NCI-H345 treated with DMSO at 0.1 percent for 48 hours (cell line): ENCODE measurements around the gene SLC12A9.
"Not testable (repeated sequence)": the region's sequence is repeated elsewhere in the genome, so short reads cannot be mapped to it uniquely, and the experiment has no call there.

ENCODE experiments used
- DNase-seq: peaks from one replicate; lab custom pipeline; 2025; ENCODE audit not compliant: unreplicated experiment; lab: John Stamatoyannopoulos, UW

Gene SLC12A9

DNA sequence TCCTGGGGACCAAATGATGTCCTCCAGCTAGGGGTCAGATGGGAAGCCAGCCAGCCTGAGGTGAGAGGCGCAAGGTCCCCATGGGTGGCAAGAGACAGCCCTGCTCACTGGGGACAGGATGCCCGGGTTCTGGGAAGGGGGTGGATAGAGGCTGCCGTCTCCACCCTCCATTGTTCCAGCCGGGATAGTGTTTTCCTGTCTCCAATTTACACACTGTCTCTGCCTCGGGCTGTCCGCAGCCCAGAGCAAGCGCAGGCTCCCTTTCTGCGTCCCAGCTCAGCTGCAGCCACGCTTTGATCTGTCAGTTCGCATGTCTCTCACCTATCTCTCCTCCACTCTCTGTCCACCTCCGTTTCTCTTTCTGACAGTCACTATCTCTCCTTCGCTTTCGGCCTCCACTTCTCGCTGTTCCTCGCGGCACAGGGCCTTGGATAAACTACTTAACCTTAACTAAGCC is 27.3 kb upstream of the SLC12A9 start:
- no peak for DNase-seq

DNA sequence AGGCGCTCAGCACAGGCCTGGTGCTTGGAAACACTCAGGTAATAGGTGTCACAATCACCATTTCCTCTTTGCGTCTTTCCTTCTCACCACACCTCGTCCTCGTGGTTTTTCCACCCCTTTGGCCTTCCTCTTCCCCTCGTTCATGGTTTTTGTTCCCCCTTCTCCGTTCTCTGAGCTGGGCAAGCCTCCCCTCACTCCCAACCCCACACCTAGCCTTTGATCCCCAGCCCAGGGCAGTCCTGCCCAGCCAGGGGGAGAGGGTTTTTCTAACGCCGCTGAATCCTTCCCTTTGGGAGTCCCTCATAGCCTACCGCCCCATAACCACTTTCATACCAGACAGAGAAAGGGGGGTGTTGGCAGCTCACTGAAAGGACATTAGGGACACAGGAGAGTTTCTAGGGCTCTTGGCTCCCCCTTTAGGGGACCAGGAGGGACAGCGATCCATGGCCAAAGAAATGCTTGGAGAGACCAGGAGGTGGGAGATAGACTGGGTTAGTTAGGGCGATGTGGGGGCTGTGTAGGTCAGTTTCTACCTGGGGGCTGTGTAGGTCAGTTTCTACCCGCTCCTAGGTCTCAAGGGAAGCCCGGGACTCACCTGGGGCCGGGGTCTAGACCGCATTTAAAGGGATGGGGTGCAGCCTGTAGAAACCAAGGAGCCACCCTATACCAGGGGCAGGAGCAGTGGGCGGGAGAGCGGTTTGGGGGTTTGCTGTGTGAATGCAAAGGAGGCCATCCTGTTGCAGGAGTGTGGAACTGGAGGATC is 26.6 kb upstream of the SLC12A9 start:
- DNase-seq: no peak

DNA sequence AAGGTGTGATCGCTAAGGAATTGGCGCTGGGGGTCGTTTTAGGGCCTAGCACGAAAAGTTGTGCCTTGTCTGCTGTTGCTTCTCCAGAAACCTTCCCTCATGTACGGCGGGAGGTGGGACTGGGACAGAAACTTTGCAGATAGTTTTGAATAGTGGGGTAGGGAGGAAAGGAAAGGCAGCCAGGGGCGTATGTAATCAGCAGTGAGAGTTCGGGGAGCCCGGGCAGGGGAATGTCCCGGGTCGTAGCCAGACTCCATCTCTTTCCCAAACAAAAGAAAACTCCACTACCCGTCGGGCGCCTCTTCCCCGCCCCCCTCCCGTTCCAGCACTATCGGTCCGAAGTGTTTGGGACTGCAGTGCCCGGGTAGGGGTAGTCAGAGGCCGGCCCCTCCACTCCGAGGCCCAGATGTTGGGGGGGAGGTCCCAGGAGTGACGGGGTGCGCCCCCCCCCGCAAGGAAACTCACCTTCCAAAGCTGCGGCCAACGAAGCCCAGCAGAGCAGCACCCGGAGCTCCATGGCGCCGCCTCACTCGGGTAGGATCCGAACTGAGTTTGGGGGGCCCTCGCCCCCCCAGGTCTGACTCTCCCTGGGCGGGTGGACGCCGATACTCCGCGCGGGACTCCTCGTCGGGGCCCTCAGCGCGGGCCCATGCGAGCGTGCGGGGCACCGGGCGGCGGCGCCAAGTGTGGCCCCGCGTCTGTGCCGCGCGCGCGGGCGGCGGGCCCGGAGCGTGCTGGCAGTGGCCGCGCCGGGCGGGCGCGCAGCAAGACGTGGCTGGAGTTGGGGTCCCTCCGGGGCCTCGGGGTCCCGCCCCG is 25.8 kb upstream of the SLC12A9 start:
- no peak for DNase-seq

DNA sequence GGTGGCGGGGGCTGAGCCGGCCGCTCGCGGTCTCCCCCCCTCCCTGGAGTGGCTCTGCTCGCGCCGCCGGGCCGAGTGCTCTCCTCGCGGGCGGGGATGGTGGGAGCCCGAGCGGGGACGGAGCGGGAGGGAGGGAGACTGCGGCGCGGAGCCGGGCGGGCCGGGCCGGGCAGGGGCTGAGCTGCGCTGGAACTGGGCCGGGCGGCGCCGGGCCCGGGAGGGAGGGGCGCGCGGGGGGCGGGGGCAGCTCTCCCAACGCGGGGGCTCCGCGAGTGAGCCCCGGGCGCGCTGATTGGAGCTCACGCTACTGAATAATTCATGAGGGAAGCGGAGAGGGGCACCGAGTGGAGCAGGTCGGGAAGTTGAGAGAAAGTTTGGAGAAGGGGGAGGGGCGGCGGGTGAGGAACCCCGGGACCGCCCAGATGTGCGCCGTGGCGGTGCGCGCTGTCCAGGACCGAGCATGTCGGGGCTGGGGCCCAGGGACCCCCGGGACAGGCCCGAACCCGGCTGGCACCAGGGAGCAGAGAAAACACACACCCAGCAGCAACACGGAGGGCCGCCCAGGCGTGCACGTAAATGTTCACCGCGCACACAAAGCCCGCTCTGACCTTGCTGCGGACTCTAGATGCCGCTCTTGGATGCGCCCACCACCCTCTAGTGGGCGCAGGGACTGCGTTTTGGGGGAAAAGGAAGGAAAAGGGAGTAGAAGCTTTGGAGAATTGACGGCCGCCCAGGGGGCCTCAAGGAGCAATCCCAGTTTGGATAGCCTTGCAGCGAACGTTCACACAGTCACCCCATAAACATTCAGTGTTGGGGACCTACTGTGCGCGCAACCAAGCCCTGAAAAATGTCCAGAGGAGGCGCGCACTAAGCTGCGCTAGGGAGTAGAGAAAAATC is 24.9 kb upstream of the SLC12A9 start, which contains the start of gene EPHB4:
Gene EPHB4 (minus strand): TSS at position 194 of the 897 bp plus-strand sequence. CDS start 493 bp downstream, outside the sequence.
- DNase-seq: no peak

DNA sequence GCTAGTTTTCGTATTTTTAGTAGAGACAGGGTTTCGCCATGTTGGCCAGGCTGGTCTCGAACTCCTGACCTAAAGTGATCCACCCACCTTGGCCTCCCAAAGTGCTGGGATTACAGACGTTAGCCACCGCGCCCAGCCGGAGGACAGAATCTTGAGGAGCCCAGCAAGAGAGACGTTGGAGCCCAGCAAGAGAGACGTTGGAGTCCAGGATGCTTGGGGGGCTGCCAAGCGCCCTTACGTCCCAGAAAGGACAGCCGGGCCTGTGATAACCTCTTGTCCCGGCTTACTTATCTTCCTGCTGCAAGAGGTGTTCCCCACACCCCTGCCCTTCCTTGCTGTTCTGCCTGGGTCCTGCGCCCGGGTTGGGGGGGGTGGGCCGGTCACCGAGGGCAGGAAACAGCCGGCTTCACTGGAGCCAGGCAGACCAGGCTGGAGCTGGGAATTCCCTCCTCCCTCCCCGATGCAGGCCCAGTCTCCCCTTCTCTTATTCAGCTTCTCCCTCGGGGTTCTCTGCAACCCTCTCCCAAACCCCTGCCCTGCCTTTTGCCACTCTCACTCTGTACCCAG is 23.3 kb upstream of the SLC12A9 start:
- no peak for DNase-seq

DNA sequence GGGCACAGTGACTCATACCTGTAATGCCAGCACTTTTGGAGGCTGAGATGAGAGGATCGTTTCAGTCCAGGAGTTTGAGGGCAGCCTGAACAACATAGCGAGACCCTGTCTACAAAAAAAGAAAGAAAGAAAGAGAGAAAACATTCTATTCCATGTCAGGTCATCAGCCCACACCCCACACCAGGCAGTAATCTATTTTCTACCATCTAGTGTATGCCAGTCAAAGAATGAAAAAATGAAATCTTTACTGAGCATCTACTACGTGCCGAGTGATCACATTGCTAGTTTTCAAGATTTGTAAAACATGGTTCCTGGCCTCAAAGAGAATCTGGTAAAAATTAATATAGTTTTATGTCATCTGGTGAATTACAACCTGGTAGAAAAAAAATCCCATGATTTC is 22.1 kb upstream of the SLC12A9 start:
- no peak for DNase-seq

DNA sequence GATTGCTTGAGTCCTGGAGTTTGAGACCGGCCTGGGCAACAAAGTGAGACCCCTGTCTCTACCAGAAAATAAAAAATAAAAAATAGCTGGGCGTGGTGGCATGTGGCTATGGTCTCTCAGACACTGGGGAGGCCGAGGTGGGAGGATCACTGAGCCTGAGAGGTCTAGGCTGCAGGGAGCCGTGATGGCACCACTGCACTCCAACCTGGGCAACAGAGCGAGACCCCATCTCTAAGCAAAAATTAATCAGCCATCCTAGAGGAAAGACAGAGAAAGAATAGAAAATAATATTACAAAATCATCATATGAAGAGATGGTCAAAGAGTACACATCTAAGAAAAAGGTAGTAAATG is 20.3 kb upstream of the SLC12A9 start:
- DNase-seq: no peak

DNA sequence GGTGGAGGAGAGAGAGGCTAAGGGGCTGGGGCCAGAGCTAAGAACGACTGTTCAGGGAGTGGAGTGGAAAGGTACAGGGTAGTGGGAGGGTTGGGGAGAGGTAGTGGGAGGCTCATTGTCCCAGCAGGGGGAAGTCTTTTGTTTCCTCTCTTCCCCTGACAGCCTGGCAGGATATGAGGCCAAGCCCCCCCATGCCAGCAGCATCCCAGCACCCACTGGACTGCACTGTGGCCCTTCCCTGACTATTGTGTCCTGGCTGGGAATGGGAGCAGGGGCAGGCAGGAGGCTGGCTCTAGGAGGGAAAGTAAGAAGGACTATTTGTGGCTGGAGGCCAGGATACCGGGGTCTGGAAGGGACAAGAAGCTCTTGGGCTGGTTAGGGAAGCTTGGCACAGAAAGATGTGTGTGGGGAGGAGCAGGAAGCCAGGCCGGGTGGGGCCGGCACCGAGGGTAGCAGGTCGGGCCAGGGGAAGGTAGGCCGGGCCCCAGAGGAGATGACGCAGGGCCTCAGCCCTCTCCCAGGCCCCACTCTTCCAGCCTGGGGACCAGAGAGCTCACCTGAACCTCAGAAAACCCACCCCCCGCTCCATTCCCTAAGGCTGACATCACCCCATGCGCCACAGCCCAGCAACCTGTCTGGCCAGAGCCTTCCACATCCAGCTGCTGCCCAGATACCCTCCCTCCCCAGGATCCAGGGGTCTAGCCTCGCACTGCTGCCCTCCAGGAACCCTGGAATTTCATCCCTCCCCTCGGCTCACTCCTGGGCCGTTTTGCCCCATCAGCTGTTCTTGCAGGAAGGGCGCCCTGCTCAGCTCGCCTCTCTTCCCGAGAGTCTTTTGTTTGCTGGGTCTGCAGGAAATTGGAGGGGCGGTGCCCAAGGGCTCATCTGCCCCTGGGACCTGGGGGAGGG is 16.4 kb upstream of the SLC12A9 start:
- no peak for DNase-seq

DNA sequence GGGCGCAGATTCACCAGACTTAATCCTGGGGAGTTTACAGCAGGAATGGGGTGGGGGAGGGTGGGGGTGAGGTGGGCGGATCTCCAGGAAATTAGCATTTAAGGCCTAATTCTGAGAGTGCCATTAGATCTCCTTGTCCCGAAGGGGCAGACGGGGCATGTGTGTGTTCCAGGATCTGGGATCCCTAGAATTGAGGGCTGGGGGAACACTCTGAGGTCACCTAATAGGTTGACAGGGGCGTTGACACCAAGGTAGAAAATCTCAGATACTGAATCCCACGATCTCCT is 15.8 kb upstream of the SLC12A9 start:
- no peak for DNase-seq

DNA sequence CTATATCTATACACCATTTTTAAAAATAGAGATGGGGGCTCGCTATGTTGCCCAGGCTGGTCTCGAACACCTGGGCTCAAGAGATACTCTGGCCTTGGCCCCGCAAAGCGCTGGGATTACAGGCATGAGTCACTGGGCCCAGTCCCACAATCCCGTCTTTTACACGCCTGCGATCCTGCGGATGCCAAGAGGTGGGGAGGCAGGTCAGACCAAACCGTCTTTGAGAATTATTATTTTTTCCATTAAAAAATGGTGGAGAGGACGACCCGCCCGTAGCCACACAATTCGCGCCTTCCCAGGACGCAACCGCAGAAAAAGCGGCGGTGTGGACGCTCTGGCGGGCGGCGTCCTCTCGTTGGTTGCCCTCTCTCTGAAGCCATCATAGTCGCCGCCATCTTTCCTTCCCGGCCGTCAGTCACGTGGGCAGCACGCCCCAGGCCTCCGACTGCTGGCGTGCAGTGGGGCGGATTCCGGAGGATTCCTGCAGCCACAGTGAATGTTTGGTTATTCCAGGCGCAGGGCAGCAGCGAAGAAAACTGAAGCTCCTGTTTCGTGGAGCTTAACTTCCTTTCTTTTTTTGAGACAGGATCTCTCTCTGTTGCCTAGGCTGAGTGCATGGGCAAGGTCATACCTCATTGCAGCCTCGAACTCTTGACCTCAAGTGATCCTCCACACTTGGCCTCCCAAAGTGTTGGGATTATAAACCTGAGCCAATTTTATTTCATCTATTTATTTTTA is 15.2 kb upstream of the SLC12A9 start:
- DNase-seq: peak; percentile 57

DNA sequence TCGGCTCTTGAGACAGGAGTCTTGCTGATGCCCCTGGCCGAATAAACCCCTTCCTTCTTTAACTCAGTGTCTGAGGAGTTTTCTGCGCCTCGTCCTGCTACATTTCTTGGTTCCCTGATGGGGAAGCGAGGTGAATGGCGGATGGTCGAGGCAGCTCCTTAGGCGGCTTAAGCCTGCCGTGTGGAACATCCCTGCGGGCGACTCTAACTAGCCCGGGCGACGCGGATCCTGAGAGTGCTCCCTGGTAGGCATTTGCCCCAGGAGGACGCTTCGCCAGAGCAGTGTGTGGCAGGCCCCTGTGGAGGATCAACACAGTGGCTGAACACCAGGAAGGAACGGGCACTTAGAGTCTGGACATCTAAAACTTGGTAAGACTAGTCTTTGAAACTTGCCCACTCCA is 13.2 kb upstream of the SLC12A9 start:
- no peak for DNase-seq

DNA sequence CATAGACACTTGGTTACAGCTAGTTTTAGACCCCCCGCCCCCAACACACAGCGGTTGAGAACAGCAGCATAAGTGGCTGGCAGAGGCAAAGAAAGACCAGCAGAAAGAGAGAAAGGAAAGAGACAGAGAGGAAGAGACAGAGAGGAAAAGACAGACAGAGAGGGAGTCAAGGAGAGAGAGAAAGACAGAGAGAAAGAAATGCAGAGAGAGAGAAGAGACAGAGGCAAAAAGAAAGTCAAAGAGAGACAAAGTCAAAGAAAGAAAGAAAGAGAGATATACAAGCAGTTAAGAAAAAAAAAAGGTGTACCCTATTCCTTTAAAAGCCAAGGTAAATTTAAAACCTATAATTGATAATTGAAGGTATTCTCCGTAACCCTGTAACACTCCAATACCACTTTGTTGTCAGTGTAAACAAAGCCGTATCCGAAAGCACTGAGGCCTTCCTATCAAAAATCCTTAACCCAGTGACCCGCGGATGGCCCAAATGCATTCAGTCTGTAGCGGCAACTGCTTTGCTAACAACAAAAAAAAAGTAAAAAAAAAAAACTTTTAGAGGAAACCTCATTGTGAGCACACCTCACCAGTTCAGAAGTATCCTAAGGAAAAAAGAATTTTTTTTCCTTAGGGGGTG is 11.9 kb upstream of the SLC12A9 start:
- DNase-seq: no peak

DNA sequence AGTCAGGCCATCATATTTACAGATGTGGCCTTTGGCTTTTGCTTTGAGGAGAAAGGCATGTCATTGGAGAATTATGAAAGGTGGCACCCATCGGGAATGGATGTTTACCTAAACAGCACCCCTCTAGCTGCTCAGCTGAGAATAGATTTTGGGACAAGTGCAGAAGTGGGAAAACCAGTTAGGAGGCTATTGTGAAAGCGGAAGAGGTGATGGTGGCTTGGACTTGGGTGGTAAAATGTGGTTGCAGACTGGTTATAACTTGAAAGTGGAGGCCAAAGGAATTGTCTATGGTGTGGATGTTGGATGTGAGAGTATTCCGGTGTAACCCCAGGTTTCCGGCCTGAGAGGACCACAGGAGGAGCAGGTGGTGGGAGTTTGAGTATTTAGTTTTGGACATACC is 5.2 kb upstream of the SLC12A9 start:
- DNase-seq: no peak

DNA sequence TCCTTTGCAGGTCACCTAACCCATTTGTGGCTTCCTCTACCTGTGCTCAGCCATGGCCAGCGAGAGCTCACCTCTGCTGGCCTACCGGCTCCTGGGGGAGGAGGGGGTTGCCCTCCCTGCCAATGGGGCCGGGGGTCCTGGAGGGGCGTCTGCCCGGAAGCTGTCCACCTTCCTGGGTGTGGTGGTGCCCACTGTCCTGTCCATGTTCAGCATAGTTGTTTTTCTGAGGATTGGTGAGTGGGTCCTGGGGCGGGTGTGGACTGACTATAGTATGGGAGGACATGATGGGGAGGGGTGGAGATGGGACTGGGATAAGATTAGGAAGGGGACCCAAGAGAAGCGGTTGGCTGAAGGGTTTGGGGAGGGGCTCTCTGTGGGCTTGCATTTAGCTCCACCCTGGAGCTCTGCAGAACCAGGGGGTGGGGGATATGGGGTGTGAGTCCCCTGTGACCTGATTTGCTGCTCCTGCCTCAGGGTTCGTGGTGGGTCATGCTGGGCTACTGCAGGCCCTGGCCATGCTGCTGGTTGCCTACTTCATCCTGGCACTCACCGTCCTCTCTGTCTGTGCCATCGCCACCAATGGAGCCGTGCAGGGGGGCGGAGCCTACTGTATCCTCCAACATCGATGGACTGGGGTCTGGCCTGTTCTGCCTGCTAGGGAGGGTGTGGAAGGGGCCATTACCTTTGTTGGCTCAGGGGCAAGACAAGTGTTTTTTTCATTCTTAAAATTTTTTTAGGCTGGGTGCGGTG is 1.8 kb downstream of the SLC12A9 start:
- DNase-seq: no peak

DNA sequence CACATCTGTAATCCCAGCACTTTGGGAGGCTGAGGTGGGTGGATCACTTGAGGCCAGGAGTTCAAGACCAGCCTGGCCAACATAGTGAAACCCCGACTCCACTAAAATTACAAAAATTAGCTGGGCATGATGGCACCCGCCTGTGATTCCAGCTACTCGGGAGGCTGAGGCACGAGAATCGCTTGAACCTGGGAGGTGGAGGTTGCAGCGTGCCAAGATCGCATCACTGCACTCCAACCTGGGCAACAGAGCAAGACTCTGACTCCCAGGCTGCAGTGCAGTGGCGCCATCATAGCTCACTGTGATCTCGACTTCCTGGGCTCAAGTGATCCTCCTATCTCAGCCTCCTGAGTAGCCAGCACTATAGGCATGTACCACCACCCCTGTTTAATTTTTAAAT is 2.4 kb downstream of the SLC12A9 start:
- DNase-seq: not testable (repeated sequence)

DNA sequence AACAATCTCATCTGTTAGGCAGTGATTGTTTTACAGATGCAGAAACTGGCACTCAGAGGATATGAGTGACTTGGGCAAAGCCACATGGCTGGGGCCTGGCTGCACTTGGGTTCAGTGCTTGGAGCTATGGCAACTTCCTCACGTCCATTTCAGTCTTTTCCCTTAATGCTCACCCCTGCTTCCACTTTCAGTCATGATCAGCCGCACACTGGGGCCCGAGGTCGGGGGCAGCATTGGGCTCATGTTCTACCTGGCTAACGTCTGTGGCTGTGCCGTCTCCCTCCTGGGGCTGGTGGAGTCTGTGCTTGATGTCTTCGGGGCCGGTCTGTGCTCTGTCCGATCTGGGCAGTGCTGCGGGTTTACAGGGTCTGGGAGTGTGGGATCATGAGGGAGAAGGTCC is 3.0 kb downstream of the SLC12A9 start:
- no peak for DNase-seq

DNA sequence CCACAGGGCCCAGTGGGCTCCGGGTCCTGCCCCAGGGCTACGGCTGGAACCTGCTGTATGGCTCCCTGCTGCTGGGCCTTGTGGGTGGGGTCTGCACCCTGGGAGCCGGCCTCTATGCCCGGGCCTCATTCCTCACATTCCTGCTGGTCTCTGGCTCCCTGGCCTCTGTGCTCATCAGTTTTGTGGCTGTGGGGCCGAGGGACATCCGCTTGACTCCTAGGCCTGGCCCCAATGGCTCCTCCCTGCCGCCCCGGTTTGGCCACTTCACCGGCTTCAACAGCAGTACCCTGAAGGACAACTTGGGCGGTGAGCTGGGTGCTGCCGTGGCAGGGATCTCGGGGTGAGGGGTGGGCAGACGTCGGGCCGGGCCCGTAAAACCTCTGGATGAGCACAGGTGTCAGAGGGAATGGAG is 4.4 kb downstream of the SLC12A9 start:
- DNase-seq: no peak

DNA sequence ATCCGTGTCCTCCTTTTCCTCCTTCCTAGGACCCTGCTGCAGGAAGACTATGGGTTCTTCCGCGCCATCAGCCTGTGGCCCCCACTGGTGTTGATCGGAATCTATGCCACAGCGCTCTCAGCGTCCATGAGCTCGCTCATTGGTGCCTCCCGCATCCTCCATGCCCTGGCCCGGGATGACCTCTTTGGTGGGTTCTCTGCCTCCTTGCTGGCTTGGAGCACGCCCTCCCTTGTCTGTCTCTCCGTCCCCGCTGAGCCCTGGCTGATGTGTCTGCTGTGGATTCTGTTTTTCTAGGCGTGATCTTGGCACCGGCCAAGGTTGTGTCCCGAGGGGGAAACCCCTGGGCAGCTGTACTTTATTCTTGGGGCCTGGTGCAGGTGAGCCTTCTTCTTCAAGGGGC is 7.3 kb downstream of the SLC12A9 start:
- no peak for DNase-seq
